Testis (tissue), 3 donors: ENCODE results near the gene CFAP410. TPM values are rescaled to one million over a fixed set of nuclear protein-coding genes. Genes with fewer than 3 reads are reported as not detected.

Experiments used
- DNase-seq: peaks from one replicate; pipeline ENCODE4 v3.0.0-alpha.2; 2019
- H3K27ac ChIP-seq, 2 donors: fragments of 200-600 bp; sonication (generic); one replicate each; pipeline ENCODE4 v1.5.1; 2019
- H3K27me3 ChIP-seq: fragments of 200-600 bp; sonication (generic); one replicate; pipeline ENCODE4 v1.5.1; 2019
- H3K36me3 ChIP-seq: fragments of 200-600 bp; sonication (generic); one replicate; pipeline ENCODE4 v1.5.1; 2017; ENCODE audit warnings: low read depth; ENCODE audit errors: missing control alignments
- H3K4me1 ChIP-seq: fragments of 200-600 bp; sonication (generic); one replicate; pipeline ENCODE4 v1.5.1; 2019
- H3K4me3 ChIP-seq, 2 donors: fragments of 200-600 bp; sonication (generic); one replicate each; pipeline ENCODE4 v1.5.1; 2017 to 2019
- H3K9me3 ChIP-seq: fragments of 200-600 bp; sonication (generic); one replicate; pipeline ENCODE4 v1.5.1; 2017
- CTCF ChIP-seq, 3 experiments: fragments of 450-650 bp in 2 of 3; fragments of 200-600 bp in 1 of 3; sonication (generic) in 1 of 3; IDR thresholded peaks; one replicate each; pipeline ENCODE4 v1.5.1; 2016 to 2019; ENCODE audit warnings: antibody characterized with exemption in 3 of 3, mild to moderate bottlenecking in 2 of 3, moderate library complexity in 1 of 3
- POLR2A ChIP-seq: fragments of 450-650 bp; IDR thresholded peaks from one replicate; pipeline ENCODE4 v1.6.1; 2017; ENCODE audit warnings: antibody characterized with exemption, mild to moderate bottlenecking, moderate library complexity
- WGBS, 2 donors: methylation state at CpG; one replicate each; pipeline ENCODE4 v1.1.5; 2018; 5-methylcytosine and 5-hydroxymethylcytosine counted together
- intact Hi-C: fragments of 100-400 bp; cut with DNase I; formaldehyde crosslinking; loops from one replicate; pipeline ENCODE4 v1.15.1; 2023; ENCODE audit warnings: low total_unique reads
- polyA plus RNA-seq: library from polyadenylated mRNA; stranded (reverse); fragments of 350-450 nt; fragmentation: Illumina TruSeq; extraction: RNeasy Lipid Tissue Mini Kit (QIAGEN cat#74804); gene quantifications from one replicate; pipeline ENCODE4 v1.2.3, GENCODE V29; 2014; ENCODE audit warnings: low read depth, low replicate concordance; ENCODE audit not compliant: insufficient read depth
- total RNA-seq, 2 donors: library from RNA; depleted of rRNA; stranded (reverse); fragments of >200 nt; gene quantifications; one replicate each; pipeline ENCODE4 v1.2.3, GENCODE V29; 2016

Gene CFAP410
- total and polyA plus RNA-seq, 3 donors from 2014 or later: 40.8 to 81.6 (median 71.7) TPM

- 70 to 80% methylated on average over 18 to 37 of the region's 37 CpGs for WGBS, 2 donors
- no peak for DNase-seq
- H3K27ac ChIP-seq: no peak overlapping the region
Observed at GRCh38 chr21:44370786-44371410, 31.7 kb upstream of the CFAP410 start.

GRCh38 chr21:44370027-44370735 lies 31.0 kb upstream of the CFAP410 start:
- H3K9me3 ChIP-seq: no peaks in the 10 kb centered on the region
- WGBS, 2 donors: 13 to 30% methylated on average over 13 to 29 of the region's 29 CpGs
- intact Hi-C loops: no loop called here
- peak; percentile 73 for DNase-seq
- H3K4me1 ChIP-seq: peaks cover 3% of the 10 kb centered on the region
- TF ChIP-seq POLR2A (no peak), CTCF (IDR thresholded peaks at IDR 0.05) (no peak)
- no peaks in the 10 kb centered on the region for H3K27me3 ChIP-seq
- H3K27ac ChIP-seq: no peak overlapping the region
- H3K36me3 ChIP-seq: no peaks in the 10 kb centered on the region
- H3K4me3 ChIP-seq: no peak overlapping the region

More at GRCh38 chr21:44370786-44371410, 31.7 kb upstream of the CFAP410 start:
- no peaks in the 10 kb centered on the region for H3K36me3 ChIP-seq
- no peak overlapping the region for H3K4me3 ChIP-seq
- TF ChIP-seq CTCF (IDR thresholded peaks at IDR 0.05) (no peak), POLR2A (no peak)
- H3K4me1 ChIP-seq: peaks cover 3% of the 10 kb centered on the region
- intact Hi-C loops: no loop called here
- no peaks in the 10 kb centered on the region for H3K27me3 ChIP-seq
- no peaks in the 10 kb centered on the region for H3K9me3 ChIP-seq

- Histone ChIP-seq H3K4me1 (peaks cover 3% of the 10 kb centered on the region), H3K4me3 (no peak overlapping the region), H3K27me3 (no peaks in the 10 kb centered on the region), H3K9me3 (no peaks in the 10 kb centered on the region), H3K27ac (no peak overlapping the region), H3K36me3 (no peaks in the 10 kb centered on the region)
- TF ChIP-seq POLR2A (no peak), CTCF (IDR thresholded peaks at IDR 0.05) (no peak)
- WGBS, 2 donors: 33 to 36% methylated on average over 13 to 30 of the region's 35 CpGs
- peak; percentile 18 for DNase-seq
- intact Hi-C loops: no loop called here
Observed at GRCh38 chr21:44368711-44369446, 29.7 kb upstream of the CFAP410 start.

- Histone ChIP-seq H3K9me3 (no peaks in the 10 kb centered on the region), H3K4me1 (peaks cover 3% of the 10 kb centered on the region), H3K36me3 (no peaks in the 10 kb centered on the region), H3K4me3 (no peak overlapping the region), H3K27ac (no peak overlapping the region), H3K27me3 (no peaks in the 10 kb centered on the region)
- 80 to 92% methylated on average over 17 to 26 of the region's 28 CpGs for WGBS, 2 donors
- intact Hi-C loops: no loop called here
- no peak for TF ChIP-seq POLR2A
- TF ChIP-seq CTCF (IDR thresholded peaks at IDR 0.05): no peak
- DNase-seq: no peak
Observed at GRCh38 chr21:44366586-44367211, 27.5 kb upstream of the CFAP410 start.
